Measurements from ENCODE around the gene C2CD2.

The C2CD2 gene

GRCh38 chr21:41864311-41865001 lies 89.4 kb downstream of the C2CD2 start:
- Histone ChIP-seq H3K9me2 (replicated peaks; ENCODE audit: control insufficient read depth, low read length) (no peaks in the 10 kb centered on the region), H3K4me2 (ENCODE audit: low read length) (peak overlapping the region; percentile 82), H3K79me2 (ENCODE audit: control insufficient read depth, low read length) (peaks cover 64% of the 10 kb centered on the region)

GRCh38 chr21:41863439-41863740 lies 90.4 kb downstream of the C2CD2 start:
- H3K27ac ChIP-seq (ENCODE audit: low read depth, low read length) = peak overlapping the region; percentile 92

More at GRCh38 chr21:41864311-41865001, 89.4 kb downstream of the C2CD2 start:
- H4K20me1 ChIP-seq (ENCODE audit: control insufficient read depth, insufficient read depth, low read depth, low read length) = no peaks in the 10 kb centered on the region
- TF ChIP-seq CTCF (IDR thresholded peaks at IDR 0.05; ENCODE audit: low read depth, low read length, poor library complexity, severe bottlenecking) (no peak), EZH2phosphoT487 (IDR thresholded peaks at IDR 0.05; ENCODE audit: borderline replicate concordance, low read length) (no peak)
- no peaks in the 10 kb centered on the region for H3K9me3 ChIP-seq (ENCODE audit: control insufficient read depth, insufficient read depth, low read length)
- H3K36me3 ChIP-seq (ENCODE audit: control insufficient read depth, low read length) = peaks cover 33% of the 10 kb centered on the region
- no peaks in the 10 kb centered on the region for H3K27me3 ChIP-seq (ENCODE audit: control insufficient read depth, low read length)
- H3F3A ChIP-seq (ENCODE audit: control insufficient read depth, insufficient read depth) = peaks cover 53% of the 10 kb centered on the region
- H3K4me3 ChIP-seq (ENCODE audit: low read length) = peak overlapping the region; percentile 73
- H3K4me1 ChIP-seq (ENCODE audit: control insufficient read depth, low read length) = peaks cover 88% of the 10 kb centered on the region
- H3K27ac ChIP-seq (ENCODE audit: low read depth, low read length) = peak overlapping the region; percentile 92

GRCh38 chr21:41861987-41862386 lies 91.8 kb downstream of the C2CD2 start:
- H4K20me1 ChIP-seq (ENCODE audit: control insufficient read depth, insufficient read depth, low read depth, low read length) = no peaks in the 10 kb centered on the region
- no peaks in the 10 kb centered on the region for H3K9me3 ChIP-seq (ENCODE audit: control insufficient read depth, insufficient read depth, low read length)
- peaks cover 33% of the 10 kb centered on the region for H3F3A ChIP-seq (ENCODE audit: control insufficient read depth, insufficient read depth)
- no peaks in the 10 kb centered on the region for H3K27me3 ChIP-seq (ENCODE audit: control insufficient read depth, low read length)
- TF ChIP-seq CTCF (IDR thresholded peaks at IDR 0.05; ENCODE audit: low read depth, low read length, poor library complexity, severe bottlenecking) (peak; percentile 56), EZH2phosphoT487 (IDR thresholded peaks at IDR 0.05; ENCODE audit: borderline replicate concordance, low read length) (no peak)
- peaks cover 65% of the 10 kb centered on the region for H3K4me1 ChIP-seq (ENCODE audit: control insufficient read depth, low read length)
- peak overlapping the region; percentile 92 for H3K27ac ChIP-seq (ENCODE audit: low read depth, low read length)
- peak overlapping the region; percentile 82 for H3K4me2 ChIP-seq (ENCODE audit: low read length)
- H3K79me2 ChIP-seq (ENCODE audit: control insufficient read depth, low read length) = peaks cover 63% of the 10 kb centered on the region
- H3K4me3 ChIP-seq (ENCODE audit: low read length) = peak overlapping the region; percentile 73
- no peaks in the 10 kb centered on the region for H3K9me2 ChIP-seq (replicated peaks; ENCODE audit: control insufficient read depth, low read length)
- peaks cover 55% of the 10 kb centered on the region for H3K36me3 ChIP-seq (ENCODE audit: control insufficient read depth, low read length)

More at GRCh38 chr21:41863439-41863740, 90.4 kb downstream of the C2CD2 start:
- Histone ChIP-seq H3K79me2 (ENCODE audit: control insufficient read depth, low read length) (peaks cover 70% of the 10 kb centered on the region), H4K20me1 (ENCODE audit: control insufficient read depth, insufficient read depth, low read depth, low read length) (no peaks in the 10 kb centered on the region), H3K4me2 (ENCODE audit: low read length) (peak overlapping the region; percentile 82), H3K4me3 (ENCODE audit: low read length) (peak overlapping the region; percentile 73), H3K9me2 (replicated peaks; ENCODE audit: control insufficient read depth, low read length) (no peaks in the 10 kb centered on the region), H3K36me3 (ENCODE audit: control insufficient read depth, low read length) (peaks cover 44% of the 10 kb centered on the region), H3F3A (ENCODE audit: control insufficient read depth, insufficient read depth) (peaks cover 45% of the 10 kb centered on the region), H3K4me1 (ENCODE audit: control insufficient read depth, low read length) (peaks cover 78% of the 10 kb centered on the region), H3K9me3 (ENCODE audit: control insufficient read depth, insufficient read depth, low read length) (no peaks in the 10 kb centered on the region), H3K27me3 (ENCODE audit: control insufficient read depth, low read length) (no peaks in the 10 kb centered on the region)
- TF ChIP-seq EZH2phosphoT487 (IDR thresholded peaks at IDR 0.05; ENCODE audit: borderline replicate concordance, low read length) (no peak), CTCF (IDR thresholded peaks at IDR 0.05; ENCODE audit: low read depth, low read length, poor library complexity, severe bottlenecking) (no peak)
